OCI-LY1 (cell line): ENCODE results near the gene AP3S1.
"Not testable (repeated sequence)": the region's sequence is repeated elsewhere in the genome, so short reads cannot be mapped to it uniquely, and the experiment has no call there.

Source experiments
- H2AFZ ChIP-seq: fragments of 200-600 bp; sonication (generic), shearing (Covaris generic); 2 replicates; pipeline ENCODE4 v1.6.0; 2014; ENCODE audit warnings: antibody characterized with exemption, mild to moderate bottlenecking, low read length
- H3F3A ChIP-seq: fragments of 200-600 bp; sonication (generic), shearing (Covaris generic); 2 replicates; pipeline ENCODE4 v1.6.0; 2014; ENCODE audit warnings: mild to moderate bottlenecking, antibody characterized with exemption, low read length, moderate library complexity; ENCODE audit not compliant: insufficient read depth
- H3K27ac ChIP-seq: fragments of 200-600 bp; sonication (generic); 2 replicates; pipeline ENCODE4 v1.5.1; 2014; ENCODE audit warnings: low read length, mixed run types, mild to moderate bottlenecking, low read depth; ENCODE audit not compliant: poor library complexity, severe bottlenecking
- H3K27me3 ChIP-seq: fragments of 200-600 bp; sonication (generic); 2 replicates; pipeline ENCODE4 v1.6.0; 2014; ENCODE audit warnings: antibody characterized with exemption, mild to moderate bottlenecking, low read length, moderate library complexity; ENCODE audit not compliant: insufficient read depth
- H3K36me3 ChIP-seq: fragments of 200-600 bp; sonication (generic); 2 replicates; pipeline ENCODE4 v1.6.1; 2014; ENCODE audit warnings: mild to moderate bottlenecking, antibody characterized with exemption, low read length, moderate library complexity, mixed read lengths; ENCODE audit not compliant: insufficient read depth
- H3K4me1 ChIP-seq: fragments of 200-600 bp; sonication (generic); 2 replicates; pipeline ENCODE4 v1.5.1; 2014; ENCODE audit warnings: mild to moderate bottlenecking, low read length, moderate library complexity; ENCODE audit not compliant: insufficient read depth, severe bottlenecking
- H3K4me2 ChIP-seq: fragments of 200-600 bp; sonication (generic), shearing (Covaris generic); 2 replicates; pipeline ENCODE4 v1.6.1; 2014; ENCODE audit warnings: low read length
- H3K4me3 ChIP-seq: fragments of 200-600 bp; sonication (generic); 2 replicates; pipeline ENCODE4 v1.5.1; 2014; ENCODE audit warnings: low read length, low read depth, mild to moderate bottlenecking, mixed read lengths; ENCODE audit not compliant: poor library complexity, severe bottlenecking
- H3K79me2 ChIP-seq: fragments of 200-600 bp; shearing (Covaris generic); 2 replicates; pipeline ENCODE4 v1.6.1; 2016; ENCODE audit warnings: mixed run types, low read length, mixed read lengths; ENCODE audit not compliant: insufficient read depth
- H3K9ac ChIP-seq: fragments of 200-600 bp; sonication (generic), shearing (Covaris generic); 2 replicates; pipeline ENCODE4 v1.6.1; 2014; ENCODE audit warnings: mild to moderate bottlenecking, low read length, mixed read lengths
- H3K9me2 ChIP-seq: fragments of 200-600 bp; sonication (generic), shearing (Covaris generic); 2 replicates; pipeline ENCODE4 v1.6.1; 2014; ENCODE audit warnings: low read depth, mild to moderate bottlenecking, low read length, mixed read lengths
- H3K9me3 ChIP-seq: fragments of 200-600 bp; shearing (Covaris generic); 2 replicates; pipeline ENCODE4 v1.6.1; 2014; ENCODE audit warnings: low read length, mixed read lengths
- H4K20me1 ChIP-seq: fragments of 200-600 bp; sonication (generic), shearing (Covaris generic); 2 replicates; pipeline ENCODE4 v1.6.0; 2016; ENCODE audit warnings: mild to moderate bottlenecking, low read length; ENCODE audit not compliant: insufficient read depth
- EZH2 ChIP-seq: fragments of 200-600 bp; sonication (generic), shearing (Covaris generic); IDR thresholded peaks from 2 replicates; pipeline ENCODE4 v1.8.0; 2017; ENCODE audit warnings: borderline replicate concordance, mixed run types, mild to moderate bottlenecking, antibody characterized with exemption, low read length, moderate library complexity, mixed read lengths
- TF ChIP-seq, protein P1 (sequence below): fragments of 200-600 bp; sonication (generic), shearing (Covaris generic); IDR thresholded peaks from 2 replicates; pipeline ENCODE4 v1.5.1; 2017; ENCODE audit warnings: mild to moderate bottlenecking, antibody characterized with exemption, low read length, moderate library complexity, mixed read lengths

AP3S1 gene

DNA sequence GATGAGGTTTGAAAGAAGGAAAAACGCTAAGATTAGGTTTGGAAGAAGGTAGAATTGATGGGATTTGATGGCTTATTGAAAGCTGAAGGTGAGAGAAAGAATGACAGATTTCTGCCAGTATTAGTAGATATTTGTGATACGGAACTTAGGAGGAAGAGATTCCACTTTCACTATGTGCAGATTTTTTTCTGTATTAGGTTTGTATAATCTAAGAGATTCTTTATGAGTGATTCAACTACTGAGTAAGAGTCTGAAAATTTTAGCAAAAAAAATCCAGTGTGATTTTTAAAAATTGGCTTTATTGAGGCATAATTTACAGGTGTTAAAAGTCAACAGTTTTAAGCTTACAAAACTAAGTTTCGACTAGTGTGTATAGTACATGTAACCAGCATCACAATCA is 54.1 kb downstream of the AP3S1 start:
- TF ChIP-seq, protein P1, sequence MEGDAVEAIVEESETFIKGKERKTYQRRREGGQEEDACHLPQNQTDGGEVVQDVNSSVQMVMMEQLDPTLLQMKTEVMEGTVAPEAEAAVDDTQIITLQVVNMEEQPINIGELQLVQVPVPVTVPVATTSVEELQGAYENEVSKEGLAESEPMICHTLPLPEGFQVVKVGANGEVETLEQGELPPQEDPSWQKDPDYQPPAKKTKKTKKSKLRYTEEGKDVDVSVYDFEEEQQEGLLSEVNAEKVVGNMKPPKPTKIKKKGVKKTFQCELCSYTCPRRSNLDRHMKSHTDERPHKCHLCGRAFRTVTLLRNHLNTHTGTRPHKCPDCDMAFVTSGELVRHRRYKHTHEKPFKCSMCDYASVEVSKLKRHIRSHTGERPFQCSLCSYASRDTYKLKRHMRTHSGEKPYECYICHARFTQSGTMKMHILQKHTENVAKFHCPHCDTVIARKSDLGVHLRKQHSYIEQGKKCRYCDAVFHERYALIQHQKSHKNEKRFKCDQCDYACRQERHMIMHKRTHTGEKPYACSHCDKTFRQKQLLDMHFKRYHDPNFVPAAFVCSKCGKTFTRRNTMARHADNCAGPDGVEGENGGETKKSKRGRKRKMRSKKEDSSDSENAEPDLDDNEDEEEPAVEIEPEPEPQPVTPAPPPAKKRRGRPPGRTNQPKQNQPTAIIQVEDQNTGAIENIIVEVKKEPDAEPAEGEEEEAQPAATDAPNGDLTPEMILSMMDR: no peak
- TF ChIP-seq EZH2: no peak
- Histone ChIP-seq H3K4me2 (no peak overlapping the region), H3K9ac (no peak overlapping the region), H3K79me2 (no peaks in the 10 kb centered on the region), H3K4me3 (no peak overlapping the region), H3K4me1 (no peaks in the 10 kb centered on the region), H3K27me3 (no peaks in the 10 kb centered on the region), H4K20me1 (no peaks in the 10 kb centered on the region), H3K36me3 (no peaks in the 10 kb centered on the region), H3K9me2 (no peaks in the 10 kb centered on the region), H2AFZ (no peak overlapping the region), H3K27ac (no peak overlapping the region), H3K9me3 (no peaks in the 10 kb centered on the region), H3F3A (no peaks in the 10 kb centered on the region)

DNA sequence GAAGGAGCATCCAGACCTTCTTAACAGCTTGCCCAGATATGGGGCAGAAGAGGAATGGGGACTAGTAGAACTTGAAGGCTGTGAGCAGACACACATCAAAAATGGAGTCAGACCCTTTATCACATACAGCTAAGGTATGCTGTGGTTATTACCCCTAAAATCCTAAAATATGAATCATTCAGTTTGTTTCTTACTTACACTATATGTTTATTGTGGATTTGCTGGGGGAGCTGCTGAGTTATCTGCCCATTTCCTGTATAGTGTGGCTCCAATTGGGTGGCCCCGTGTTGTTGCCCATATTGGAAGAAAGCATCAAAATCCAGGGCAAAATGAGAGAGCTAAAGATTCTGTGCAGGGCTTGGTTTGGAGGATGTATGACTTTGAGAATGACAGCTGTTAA is 56.9 kb downstream of the AP3S1 start:
- Histone ChIP-seq H2AFZ (no peak overlapping the region), H3K4me3 (no peak overlapping the region), H3K4me2 (no peak overlapping the region), H3K4me1 (no peaks in the 10 kb centered on the region), H3K27me3 (no peaks in the 10 kb centered on the region), H3K79me2 (no peaks in the 10 kb centered on the region), H4K20me1 (no peaks in the 10 kb centered on the region), H3K9me3 (no peaks in the 10 kb centered on the region), H3K27ac (no peak overlapping the region), H3K9ac (no peak overlapping the region), H3K36me3 (no peaks in the 10 kb centered on the region), H3F3A (no peaks in the 10 kb centered on the region), H3K9me2 (no peaks in the 10 kb centered on the region)
- TF ChIP-seq, protein P1: no peak
- no peak for TF ChIP-seq EZH2

DNA sequence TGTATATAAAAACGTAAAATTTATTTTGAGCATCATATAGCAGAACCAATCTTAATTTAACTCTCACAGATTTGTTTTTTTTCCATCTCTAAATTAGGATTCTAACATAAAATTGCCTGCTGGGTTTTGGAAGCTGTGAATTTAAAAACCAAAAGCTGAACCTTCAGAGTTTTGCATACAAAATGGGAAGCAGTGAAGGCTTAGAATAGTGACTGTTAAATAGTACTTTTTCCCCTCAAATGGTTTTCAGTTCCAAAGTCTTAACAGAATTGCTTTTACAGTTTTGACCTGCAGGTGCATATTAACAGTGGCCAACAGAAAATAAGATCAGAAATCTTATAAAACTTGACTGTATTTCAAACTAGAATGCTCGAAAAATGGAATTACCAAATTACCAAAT is 65.4 kb downstream of the AP3S1 start:
- peak overlapping the region; percentile 53 for H3K27ac ChIP-seq
- H3K9me3 ChIP-seq: no peaks in the 10 kb centered on the region

DNA sequence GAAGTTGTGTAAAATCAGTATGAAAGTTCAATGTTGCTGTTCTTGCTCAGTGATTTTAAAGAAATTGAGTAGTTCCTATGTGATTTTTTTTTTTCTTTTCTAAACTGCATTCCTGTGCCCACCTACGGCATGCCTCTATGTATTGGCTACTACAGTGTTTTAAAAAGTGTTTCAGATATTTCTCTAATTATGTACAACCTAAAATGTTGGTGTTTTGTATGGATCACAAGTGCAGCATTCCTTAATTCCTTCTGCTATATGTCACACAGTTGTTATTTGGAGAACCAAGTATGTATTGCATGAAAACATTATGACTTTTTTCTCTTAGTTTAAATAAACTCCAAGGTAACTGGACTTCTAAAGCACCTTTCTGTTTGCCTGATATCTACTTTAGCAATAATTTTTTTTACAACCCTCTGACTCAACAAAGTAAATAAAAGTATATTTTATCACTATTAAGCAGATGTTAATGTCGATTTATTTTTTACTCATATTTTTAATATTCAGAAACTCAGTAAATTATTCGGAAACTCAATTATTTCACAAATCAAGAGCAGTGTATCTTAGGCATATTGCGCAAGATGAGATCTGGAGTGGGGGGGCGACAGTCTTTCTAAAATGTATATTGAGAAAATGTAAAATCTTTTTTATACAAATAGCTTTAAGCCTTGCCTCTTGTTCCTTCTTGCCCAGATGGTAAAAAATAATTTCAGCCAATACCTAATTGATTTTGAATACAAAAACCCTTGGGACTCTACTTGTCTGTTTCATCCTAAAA is 72.1 kb downstream of the AP3S1 start:
- not testable (repeated sequence) for H4K20me1 ChIP-seq, H3K9me3 ChIP-seq, H3K4me3 ChIP-seq, H3K36me3 ChIP-seq, H3K4me1 ChIP-seq, H3K9me2 ChIP-seq, H3K27me3 ChIP-seq, H3K9ac ChIP-seq, H3F3A ChIP-seq, H3K79me2 ChIP-seq, H3K27ac ChIP-seq, H2AFZ ChIP-seq, H3K4me2 ChIP-seq

More for the DNA sequence above, 65.4 kb downstream of the AP3S1 start:
- Histone ChIP-seq H4K20me1 (no peaks in the 10 kb centered on the region), H3K36me3 (no peaks in the 10 kb centered on the region), H3K4me2 (no peak overlapping the region), H3K27me3 (no peaks in the 10 kb centered on the region), H3F3A (no peaks in the 10 kb centered on the region), H3K4me1 (peaks cover 15% of the 10 kb centered on the region), H3K79me2 (no peaks in the 10 kb centered on the region), H3K9ac (no peak overlapping the region), H3K9me2 (no peaks in the 10 kb centered on the region), H2AFZ (no peak overlapping the region), H3K4me3 (no peak overlapping the region)
- no peak for TF ChIP-seq EZH2
- TF ChIP-seq, protein P1: no peak
